Mucosa of rectum (tissue), 2 donors: ENCODE results near the gene ANKMY1.

ENCODE experiments used
- H3K27ac ChIP-seq, 2 donors: one replicate each; pipeline ENCODE4 v1.7.0; 2013; ENCODE audit warnings: inconsistent platforms in 2 of 2, low read depth in 2 of 2, low read length in 2 of 2
- H3K27me3 ChIP-seq, 2 donors: one replicate each; pipeline ENCODE4 v1.7.0; 2013; ENCODE audit warnings: low read length in 2 of 2; ENCODE audit not compliant: control insufficient read depth in 2 of 2, insufficient read depth in 2 of 2
- H3K36me3 ChIP-seq, 2 donors: one replicate each; pipeline ENCODE4 v1.7.0; 2013; ENCODE audit warnings: low read length in 2 of 2; ENCODE audit not compliant: control insufficient read depth in 2 of 2, insufficient read depth in 2 of 2
- H3K4me1 ChIP-seq, 2 donors: one replicate each; pipeline ENCODE4 v1.7.0; 2013; ENCODE audit warnings: low read length in 2 of 2, mild to moderate bottlenecking in 1 of 2; ENCODE audit not compliant: control insufficient read depth in 2 of 2, insufficient read depth in 2 of 2
- H3K4me3 ChIP-seq, 2 donors: one replicate each; pipeline ENCODE4 v1.7.0; 2013; ENCODE audit warnings: low read length in 2 of 2
- H3K9ac ChIP-seq, 2 donors: one replicate each; pipeline ENCODE4 v1.7.0; 2013; ENCODE audit warnings: low read length in 2 of 2, low read depth in 1 of 2, mild to moderate bottlenecking in 1 of 2
- H3K9me3 ChIP-seq, 2 donors: one replicate each; pipeline ENCODE4 v1.7.0; 2013; ENCODE audit warnings: low read length in 2 of 2; ENCODE audit not compliant: control insufficient read depth in 2 of 2
- donor health status: healthy.
- donor health status: Normal muscosa, but diverticular disease.

ANKMY1 gene

GRCh38 chr2:240472078-240472790 lies 85.6 kb downstream of the ANKMY1 start:
- Histone ChIP-seq H3K27me3 (no peaks in the 10 kb centered on the region), H3K9ac (no peak overlapping the region), H3K27ac (no peak overlapping the region), H3K4me1 (no peaks in the 10 kb centered on the region), H3K36me3 (no peaks in the 10 kb centered on the region), H3K9me3 (peaks cover 0 to 5% of the 10 kb centered on the region in 2 donors), H3K4me3 (no peak overlapping the region)

GRCh38 chr2:240469740-240470139 lies 88.0 kb downstream of the ANKMY1 start:
- H3K9me3 ChIP-seq = no peaks in the 10 kb centered on the region
- H3K36me3 ChIP-seq = peaks cover 0 to 3% of the 10 kb centered on the region in 2 donors
- no peak overlapping the region for H3K9ac ChIP-seq
- no peak overlapping the region for H3K4me3 ChIP-seq
- no peaks in the 10 kb centered on the region for H3K4me1 ChIP-seq
- H3K27me3 ChIP-seq = no peaks in the 10 kb centered on the region
- no peak overlapping the region for H3K27ac ChIP-seq

- no peaks in the 10 kb centered on the region for H3K4me1 ChIP-seq
- no peaks in the 10 kb centered on the region for H3K27me3 ChIP-seq
- no peaks in the 10 kb centered on the region for H3K9me3 ChIP-seq
- peaks cover 0 to 3% of the 10 kb centered on the region in 2 donors for H3K36me3 ChIP-seq
- no peak overlapping the region for H3K27ac ChIP-seq
- no peak overlapping the region for H3K4me3 ChIP-seq
- H3K9ac ChIP-seq = no peak overlapping the region
Observed at GRCh38 chr2:240469239-240469636, 88.5 kb downstream of the ANKMY1 start.

DNA sequence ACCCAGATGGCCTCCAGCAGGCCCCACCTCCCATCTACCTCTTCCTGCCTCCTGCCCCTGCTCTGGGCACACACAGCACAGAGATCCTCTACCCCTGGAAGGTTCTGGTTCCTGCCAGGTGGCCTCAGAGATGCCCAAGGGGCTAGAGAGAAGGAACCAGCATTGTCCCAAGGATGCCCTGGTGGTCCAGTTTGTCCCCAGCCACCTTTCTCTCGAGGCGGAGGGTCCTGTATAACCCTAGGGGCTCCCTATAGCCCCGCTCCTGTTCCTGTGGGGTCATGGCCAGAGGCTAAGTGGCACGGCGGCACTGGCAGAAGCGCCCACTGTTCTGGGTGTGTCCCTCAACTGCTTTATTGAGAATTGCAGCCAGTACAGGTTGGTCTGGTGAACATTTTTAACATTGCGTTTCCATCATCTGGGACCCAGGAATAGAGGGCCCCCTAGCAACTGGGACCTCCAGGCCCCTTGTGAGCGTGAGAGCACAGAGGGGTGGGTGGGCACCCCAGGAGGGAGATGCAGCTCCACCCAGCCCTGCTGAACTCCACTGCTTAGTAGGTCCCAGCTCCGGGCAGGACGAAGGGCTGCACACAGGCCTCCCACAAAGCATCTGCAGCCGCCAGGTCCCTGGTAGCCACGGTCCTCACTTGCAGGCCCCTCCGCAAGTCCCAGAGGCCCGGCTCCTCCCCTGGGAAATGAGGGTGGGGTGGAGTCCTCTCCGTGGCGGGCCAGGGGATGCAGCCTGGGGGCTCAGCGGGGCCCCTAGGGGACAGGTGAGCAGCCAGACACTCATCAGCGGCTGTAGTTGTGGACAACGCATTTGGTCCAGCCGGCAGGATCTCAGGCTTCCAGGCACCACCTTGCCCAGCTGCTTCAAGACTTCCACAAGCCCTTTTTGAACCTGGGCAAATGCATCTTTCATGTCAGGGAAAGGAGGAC lies 89.2 kb downstream of the ANKMY1 start:
- no peak overlapping the region for H3K27ac ChIP-seq
- H3K9ac ChIP-seq = no peak overlapping the region
- no peaks in the 10 kb centered on the region for H3K27me3 ChIP-seq
- no peak overlapping the region for H3K4me3 ChIP-seq
- H3K9me3 ChIP-seq = no peaks in the 10 kb centered on the region
- peaks cover 6 to 8% of the 10 kb centered on the region in 2 donors for H3K36me3 ChIP-seq
- H3K4me1 ChIP-seq = no peaks in the 10 kb centered on the region

- Histone ChIP-seq H3K9ac (no peak overlapping the region), H3K4me3 (no peak overlapping the region), H3K4me1 (no peaks in the 10 kb centered on the region), H3K9me3 (no peaks in the 10 kb centered on the region), H3K36me3 (peaks cover 6 to 9% of the 10 kb centered on the region in 2 donors), H3K27ac (no peak overlapping the region), H3K27me3 (no peaks in the 10 kb centered on the region)
Observed at GRCh38 chr2:240467659-240468302, 90.0 kb downstream of the ANKMY1 start.

DNA sequence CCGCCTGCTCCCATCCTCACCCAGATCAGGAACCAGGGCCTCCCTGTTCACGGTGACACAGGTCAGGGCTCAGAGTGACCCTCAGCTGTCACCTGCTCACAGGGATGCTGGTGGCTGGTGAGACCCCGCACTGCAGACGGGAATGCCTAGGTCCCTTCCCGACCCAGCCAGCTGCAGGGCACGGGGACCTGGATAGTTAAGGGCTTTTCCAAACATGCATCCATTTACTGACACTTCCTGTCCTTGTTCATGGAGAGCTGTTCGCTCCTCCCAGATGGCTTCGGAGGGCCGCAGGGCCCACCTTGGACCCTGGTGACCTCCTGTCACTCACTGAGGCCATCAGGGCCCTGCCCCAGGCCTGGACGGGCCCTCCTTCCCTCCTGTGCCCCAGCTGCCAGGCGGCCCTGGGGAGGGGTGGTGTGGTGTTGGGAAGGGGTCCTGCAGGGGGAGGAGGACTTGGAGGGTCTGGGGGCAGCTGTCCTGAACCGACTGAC lies 90.6 kb downstream of the ANKMY1 start:
- Histone ChIP-seq H3K9me3 (no peaks in the 10 kb centered on the region), H3K4me1 (no peaks in the 10 kb centered on the region), H3K4me3 (no peak overlapping the region), H3K27me3 (no peaks in the 10 kb centered on the region), H3K27ac (no peak overlapping the region), H3K36me3 (peaks cover 6 to 9% of the 10 kb centered on the region in 2 donors), H3K9ac (no peak overlapping the region)

- Histone ChIP-seq H3K9ac (no peak overlapping the region), H3K9me3 (no peaks in the 10 kb centered on the region), H3K27me3 (no peaks in the 10 kb centered on the region), H3K27ac (no peak overlapping the region), H3K36me3 (peaks cover 6 to 9% of the 10 kb centered on the region in 2 donors), H3K4me3 (no peak overlapping the region), H3K4me1 (no peaks in the 10 kb centered on the region)
Observed at GRCh38 chr2:240466579-240467148, 91.1 kb downstream of the ANKMY1 start.

DNA sequence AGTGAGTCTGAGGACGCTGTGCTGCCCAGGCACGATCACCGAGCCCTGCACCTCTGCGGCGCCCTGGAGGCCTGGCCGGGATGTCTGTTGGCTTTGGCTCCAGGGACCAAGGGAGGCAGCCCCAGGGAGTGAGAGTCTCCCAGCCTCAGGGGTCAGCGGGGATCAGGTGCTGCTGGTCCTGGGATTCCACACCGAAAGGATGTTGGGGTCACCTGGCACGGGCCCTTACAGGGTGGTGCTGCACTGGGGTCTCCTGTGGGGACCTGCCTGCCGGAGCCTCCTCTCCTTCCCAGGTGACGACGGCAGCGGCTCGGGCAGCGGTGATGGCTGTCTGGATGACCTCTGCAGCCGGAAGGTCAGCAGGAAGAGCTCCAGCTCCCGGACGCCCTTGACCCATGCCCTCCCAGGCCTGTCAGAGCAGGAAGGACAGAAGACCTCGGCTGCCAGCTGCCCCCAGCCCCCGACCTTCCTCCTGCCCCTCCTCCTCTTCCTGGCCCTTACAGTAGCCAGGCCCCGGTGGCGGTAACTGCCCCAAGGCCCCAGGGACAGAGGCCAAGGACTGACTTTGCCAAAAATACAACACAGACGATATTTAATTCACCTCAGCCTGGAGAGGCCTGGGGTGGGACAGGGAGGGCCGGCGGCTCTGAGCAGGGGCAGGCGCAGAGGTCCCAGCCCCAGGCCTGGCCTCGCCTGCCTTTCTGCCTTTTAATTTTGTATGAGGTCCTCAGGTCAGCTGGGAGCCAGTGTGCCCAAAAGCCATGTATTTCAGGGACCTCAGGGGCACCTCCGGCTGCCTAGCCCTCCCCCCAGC lies 91.8 kb downstream of the ANKMY1 start:
- H3K9me3 ChIP-seq = no peaks in the 10 kb centered on the region
- H3K27ac ChIP-seq = no peak overlapping the region
- peaks cover 6 to 9% of the 10 kb centered on the region in 2 donors for H3K36me3 ChIP-seq
- H3K4me3 ChIP-seq = no peak overlapping the region
- no peaks in the 10 kb centered on the region for H3K27me3 ChIP-seq
- no peak overlapping the region for H3K9ac ChIP-seq
- no peaks in the 10 kb centered on the region for H3K4me1 ChIP-seq

DNA sequence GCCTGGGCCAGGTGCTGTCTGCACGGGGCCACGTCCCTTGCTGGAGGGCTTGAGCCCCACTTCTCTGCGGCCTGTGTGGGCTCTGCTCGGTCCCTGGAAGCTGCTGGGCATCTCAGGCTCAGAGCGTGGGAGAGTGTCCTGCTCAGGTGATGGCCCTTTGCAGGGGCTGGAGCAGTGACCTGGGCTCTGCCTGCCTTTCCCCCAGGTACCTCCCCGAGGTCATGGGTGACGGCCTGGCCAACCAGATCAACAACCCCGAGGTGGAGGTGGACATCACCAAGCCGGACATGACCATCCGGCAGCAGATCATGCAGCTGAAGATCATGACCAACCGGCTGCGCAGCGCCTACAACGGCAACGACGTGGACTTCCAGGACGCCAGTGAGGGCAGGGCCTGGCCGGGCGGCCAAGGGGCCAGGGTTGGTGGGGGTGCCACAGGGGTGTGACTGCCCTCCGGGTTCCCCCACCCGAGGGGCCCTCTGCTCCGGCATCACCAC lies 92.5 kb downstream of the ANKMY1 start:
- Histone ChIP-seq H3K9me3 (no peaks in the 10 kb centered on the region), H3K27me3 (no peaks in the 10 kb centered on the region), H3K36me3 (peaks cover 6 to 9% of the 10 kb centered on the region in 2 donors), H3K4me3 (no peak overlapping the region), H3K9ac (no peak overlapping the region), H3K4me1 (no peaks in the 10 kb centered on the region), H3K27ac (no peak overlapping the region)
